Effector memory CD8-positive, alpha-beta T cell (primary cell): ENCODE data around the gene NUDT22.

Experiments used
- ATAC-seq: fragments of 150-1000 bp; cut with Tn5 transposase; replicated peaks from 2 replicates; pipeline ENCODE4 v1.10.0; 2021; ENCODE audit warnings: mild to moderate bottlenecking, moderate library complexity
- DNase-seq, 3 experiments: peaks; one replicate each; pipeline ENCODE4 v3.0.0; 2021
- H3K27ac Mint-ChIP-seq, 2 donors: one replicate each; pipeline ENCODE4 v1.8.0; 2022; ENCODE audit warnings: mild to moderate bottlenecking in 2 of 2, mixed read lengths in 2 of 2, moderate library complexity in 2 of 2
- H3K27me3 Mint-ChIP-seq, 2 donors: one replicate each; pipeline ENCODE4 v1.8.0; 2022; ENCODE audit warnings: mixed read lengths in 2 of 2
- H3K36me3 Mint-ChIP-seq: one replicate; pipeline ENCODE4 v1.8.0; 2022; ENCODE audit warnings: mild to moderate bottlenecking, moderate library complexity, mixed read lengths; ENCODE audit not compliant: insufficient read depth
- H3K4me1 Mint-ChIP-seq, 2 donors: one replicate each; pipeline ENCODE4 v1.8.0; 2022; ENCODE audit warnings: low read depth in 2 of 2, mixed read lengths in 2 of 2
- H3K4me3 Mint-ChIP-seq, 2 donors: one replicate each; pipeline ENCODE4 v1.8.0; 2022; ENCODE audit warnings: mild to moderate bottlenecking in 2 of 2, mixed read lengths in 2 of 2, moderate library complexity in 2 of 2
- H3K9me3 Mint-ChIP-seq, 2 donors: one replicate each; pipeline ENCODE4 v1.8.0; 2022; ENCODE audit warnings: mixed read lengths in 2 of 2

NUDT22 gene

DNA sequence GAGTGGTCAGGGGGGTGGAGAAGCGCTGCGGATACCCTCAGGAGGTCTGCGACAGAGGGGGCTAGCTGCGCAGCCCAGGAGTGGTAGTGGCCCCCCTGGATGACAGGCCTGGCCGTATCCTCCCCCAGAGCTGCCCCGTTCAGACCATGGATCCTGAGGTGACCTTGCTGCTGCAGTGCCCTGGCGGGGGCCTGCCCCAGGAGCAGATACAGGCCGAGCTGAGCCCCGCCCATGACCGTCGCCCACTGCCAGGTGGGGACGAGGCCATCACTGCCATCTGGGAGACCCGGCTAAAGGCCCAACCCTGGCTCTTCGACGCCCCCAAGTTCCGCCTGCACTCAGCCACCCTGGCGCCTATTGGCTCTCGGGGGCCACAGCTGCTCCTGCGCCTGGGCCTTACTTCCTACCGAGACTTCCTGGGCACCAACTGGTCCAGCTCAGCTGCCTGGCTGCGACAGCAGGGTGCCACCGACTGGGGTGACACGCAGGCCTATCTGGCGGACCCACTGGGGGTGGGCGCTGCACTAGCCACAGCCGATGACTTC, 505 bp downstream of the NUDT22 start:
- Mint-ChIP-seq H3K27me3 (no peaks in the 10 kb centered on the region), H3K9me3 (no peaks in the 10 kb centered on the region), H3K36me3 (peaks cover 35% of the 10 kb centered on the region), H3K27ac (peak overlapping the region; percentile 87 to 94), H3K4me1 (peaks cover 27 to 31% of the 10 kb centered on the region in 2 donors), H3K4me3 (peak overlapping the region; percentile 85 to 87)
- DNase-seq, result peak; percentile 49 to 55 (median 50)
- peak; percentile 49 for ATAC-seq

DNA sequence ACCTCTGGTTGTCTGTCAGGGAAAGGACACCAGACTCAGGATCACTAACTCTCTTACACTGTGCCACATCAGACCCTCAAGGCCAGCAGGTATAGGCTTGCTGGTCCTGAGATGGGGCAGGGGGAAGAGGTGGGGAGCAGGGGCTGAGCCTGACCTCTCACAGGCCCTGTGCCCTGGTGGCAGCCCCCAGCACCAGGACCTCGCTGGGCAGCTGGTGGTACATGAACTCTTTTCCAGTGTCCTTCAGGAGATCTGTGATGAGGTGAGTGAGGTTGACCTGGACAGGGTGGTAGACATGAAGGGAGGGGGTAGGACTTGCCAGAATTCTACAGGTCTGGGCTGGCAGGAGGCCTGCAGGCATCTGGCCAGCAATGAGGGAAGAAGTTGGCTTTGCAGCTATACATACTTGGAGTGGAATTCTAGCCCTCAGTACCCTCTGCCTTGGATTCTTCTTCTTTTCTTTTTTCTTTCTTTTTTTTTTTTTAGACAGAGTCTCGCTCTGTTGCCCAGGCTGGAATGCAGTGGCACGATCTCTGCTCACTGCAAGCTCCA, 1.4 kb downstream of the NUDT22 start:
- Mint-ChIP-seq H3K4me3 (peak overlapping the region; percentile 85 to 87), H3K4me1 (peaks cover 28 to 36% of the 10 kb centered on the region in 2 donors), H3K27ac (peak overlapping the region; percentile 87 to 94), H3K36me3 (peaks cover 31% of the 10 kb centered on the region), H3K9me3 (no peaks in the 10 kb centered on the region), H3K27me3 (no peaks in the 10 kb centered on the region)
- DNase-seq (no peak), ATAC-seq (no peak)

DNA sequence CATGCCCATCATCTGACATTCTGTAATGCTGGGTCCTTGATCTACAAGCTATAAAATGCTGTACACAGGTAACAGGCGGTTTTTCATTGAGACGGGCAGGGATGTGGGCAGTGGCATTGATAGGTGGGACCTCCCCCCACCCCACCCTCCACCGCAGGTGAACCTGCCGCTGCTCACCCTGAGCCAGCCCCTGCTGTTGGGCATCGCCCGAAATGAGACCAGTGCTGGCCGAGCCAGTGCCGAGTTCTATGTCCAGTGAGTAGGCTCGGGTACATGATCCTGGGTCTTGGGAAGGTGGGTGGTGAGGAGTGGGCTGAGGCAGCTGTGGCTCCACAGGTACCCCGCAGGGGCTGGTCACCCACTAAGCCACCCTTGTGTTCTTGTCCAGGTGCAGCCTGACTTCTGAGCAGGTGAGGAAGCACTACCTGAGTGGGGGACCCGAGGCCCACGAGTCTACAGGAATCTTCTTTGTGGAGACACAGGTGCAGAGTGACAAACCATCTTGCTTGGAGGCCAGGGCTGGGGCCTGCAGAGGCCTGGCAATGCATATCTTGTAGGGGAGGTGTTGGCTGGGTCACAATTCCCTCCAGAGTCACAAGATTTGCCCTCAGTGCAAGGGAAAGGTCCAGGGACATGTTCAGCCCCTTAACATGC, 3.1 kb downstream of the NUDT22 start:
- Mint-ChIP-seq H3K27ac (peak overlapping the region; percentile 97 to 98), H3K9me3 (no peaks in the 10 kb centered on the region), H3K36me3 (peaks cover 19% of the 10 kb centered on the region), H3K27me3 (no peaks in the 10 kb centered on the region), H3K4me1 (peaks cover 37 to 40% of the 10 kb centered on the region in 2 donors), H3K4me3 (peak overlapping the region; percentile 91 to 93)
- ATAC-seq (no peak), DNase-seq (no peak)

DNA sequence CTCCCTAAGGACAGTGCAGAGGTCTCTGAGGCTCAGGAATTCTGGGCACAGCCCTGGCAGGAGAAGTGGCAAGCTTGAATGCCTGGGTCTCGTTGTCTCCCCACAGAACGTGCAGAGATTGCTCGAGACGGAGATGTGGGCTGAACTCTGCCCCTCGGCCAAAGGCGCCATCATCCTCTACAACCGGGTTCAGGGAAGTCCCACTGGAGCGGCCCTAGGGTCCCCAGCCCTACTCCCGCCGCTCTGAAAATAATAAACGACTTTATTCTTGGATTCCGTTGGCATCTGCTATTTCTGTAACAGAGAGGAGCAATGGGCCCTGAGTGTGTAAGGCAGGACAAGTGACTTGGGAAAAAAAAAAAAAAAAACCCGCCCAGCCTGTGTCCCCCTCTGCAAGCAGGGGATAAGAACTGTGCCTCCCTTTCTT, 3.7 kb downstream of the NUDT22 start:
- H3K27ac Mint-ChIP-seq, result peak overlapping the region; percentile 97 to 98
- DNase-seq (no peak), ATAC-seq (no peak)
- H3K4me3 Mint-ChIP-seq, result peak overlapping the region; percentile 91 to 93
- H3K27me3 Mint-ChIP-seq, result no peaks in the 10 kb centered on the region
- peaks cover 37 to 39% of the 10 kb centered on the region in 2 donors for H3K4me1 Mint-ChIP-seq
- H3K9me3 Mint-ChIP-seq, result no peaks in the 10 kb centered on the region
- H3K36me3 Mint-ChIP-seq, result peaks cover 16% of the 10 kb centered on the region

DNA sequence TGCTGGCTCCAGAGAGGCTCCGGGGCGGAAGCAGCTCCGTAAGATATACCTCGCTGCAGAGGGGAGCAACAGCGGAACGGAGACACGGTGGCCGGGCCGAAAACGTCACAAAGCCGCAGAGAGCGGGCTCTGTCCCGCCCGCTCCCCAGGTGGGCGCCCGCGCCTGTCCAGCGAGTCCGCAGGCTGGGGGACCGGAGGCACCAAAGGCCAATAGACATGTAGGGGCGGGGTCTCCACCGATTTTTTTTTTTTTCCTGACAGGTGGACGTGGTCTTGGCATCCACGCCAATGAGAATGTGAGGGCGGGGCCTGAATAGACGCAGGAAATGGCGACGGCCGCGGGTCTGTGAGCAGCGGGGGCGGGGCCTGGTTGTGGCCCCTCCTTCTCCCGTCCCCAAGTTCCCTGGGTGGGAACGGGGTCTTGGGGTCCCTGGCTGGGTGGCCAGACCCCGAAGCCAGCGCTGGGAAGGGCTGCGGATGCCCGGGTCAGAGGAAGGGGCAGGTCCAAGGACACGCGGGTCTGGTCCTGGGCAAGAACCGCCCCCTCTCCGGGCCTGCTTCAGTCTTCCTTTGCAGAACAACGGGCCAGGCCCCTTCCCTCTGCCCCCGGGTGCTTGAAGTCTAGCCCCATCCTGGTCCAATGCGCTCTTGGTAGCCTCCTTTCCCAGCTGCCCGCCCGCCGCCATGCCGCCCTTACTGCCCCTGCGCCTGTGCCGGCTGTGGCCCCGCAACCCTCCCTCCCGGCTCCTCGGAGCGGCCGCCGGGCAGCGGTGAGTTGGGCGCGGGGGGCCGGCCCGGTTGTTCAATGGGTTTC, 4.3 kb downstream of the NUDT22 start, which contains the start of gene DNAJC4:
DNAJC4 (plus strand) TSS at position 378 of the 814 bp plus-strand sequence; CDS start at position 685, 307 bp downstream.
- H3K9me3 Mint-ChIP-seq, result no peaks in the 10 kb centered on the region
- no peaks in the 10 kb centered on the region for H3K27me3 Mint-ChIP-seq

DNA sequence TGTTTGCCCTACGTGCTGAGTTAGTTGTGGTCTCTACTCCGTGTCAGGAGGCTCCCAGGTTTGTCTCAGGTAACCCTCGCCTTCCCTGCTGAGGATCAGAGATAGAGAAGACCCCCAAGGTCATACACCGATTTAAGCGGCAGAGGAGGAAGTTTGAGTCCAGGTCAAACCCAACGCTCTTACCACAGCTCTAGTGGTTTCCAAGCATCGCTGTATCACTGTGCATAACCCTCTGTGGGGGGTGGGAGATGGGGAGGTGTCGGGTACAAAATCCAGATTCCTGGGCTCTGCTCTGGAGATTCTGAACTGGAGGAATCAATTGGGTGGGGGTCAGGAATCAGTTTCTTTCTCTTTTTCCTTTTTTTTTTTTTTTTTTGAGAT, 4.9 kb downstream of the NUDT22 start:
- no peak for ATAC-seq
- H3K4me3 Mint-ChIP-seq, result peak overlapping the region; percentile 91 to 93
- no peaks in the 10 kb centered on the region for H3K9me3 Mint-ChIP-seq
- no peak for DNase-seq
- no peaks in the 10 kb centered on the region for H3K27me3 Mint-ChIP-seq
- peak overlapping the region; percentile 97 to 98 for H3K27ac Mint-ChIP-seq
- H3K4me1 Mint-ChIP-seq, result peaks cover 39 to 41% of the 10 kb centered on the region in 2 donors
- peaks cover 16% of the 10 kb centered on the region for H3K36me3 Mint-ChIP-seq

More for the DNA sequence above, 4.3 kb downstream of the NUDT22 start, which contains the start of gene DNAJC4:
- ATAC-seq (peak; percentile 50), DNase-seq (peak; percentile 83 to 86 (median 85))
- peak within 1 kb of the TSS; percentile 97 to 98 for H3K27ac Mint-ChIP-seq
- H3K36me3 Mint-ChIP-seq, result peaks cover 16% of the 10 kb centered on the region
- H3K4me3 Mint-ChIP-seq, result peak within 1 kb of the TSS; percentile 91 to 93
- peaks cover 37 to 38% of the 10 kb centered on the region in 2 donors for H3K4me1 Mint-ChIP-seq

DNA sequence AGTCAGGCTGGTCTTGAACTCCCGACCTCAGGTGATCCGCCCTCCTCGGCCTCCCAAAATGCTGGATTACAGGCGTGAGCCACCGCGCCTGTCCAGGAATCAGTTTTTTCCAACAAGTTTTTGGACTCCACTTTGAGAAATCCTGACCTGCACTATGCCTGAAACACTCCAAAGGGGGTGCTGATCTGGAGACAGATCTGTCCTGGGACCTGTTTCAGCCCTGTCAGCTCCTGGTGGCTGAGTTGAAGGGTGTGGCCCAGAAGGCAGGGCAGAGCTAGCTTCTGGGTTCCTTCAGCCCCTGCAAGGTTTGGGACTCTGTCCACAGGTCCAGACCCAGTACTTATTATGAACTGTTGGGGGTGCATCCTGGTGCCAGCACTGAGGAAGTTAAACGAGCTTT, 5.5 kb downstream of the NUDT22 start:
- H3K27ac Mint-ChIP-seq, result peak overlapping the region in 1 of 2 donors; percentile 38
- DNase-seq (no peak), ATAC-seq (no peak)
- peaks cover 39 to 41% of the 10 kb centered on the region in 2 donors for H3K4me1 Mint-ChIP-seq
- H3K36me3 Mint-ChIP-seq, result peaks cover 16% of the 10 kb centered on the region
- H3K4me3 Mint-ChIP-seq, result peak overlapping the region; percentile 91 to 93
- no peaks in the 10 kb centered on the region for H3K27me3 Mint-ChIP-seq
- H3K9me3 Mint-ChIP-seq, result no peaks in the 10 kb centered on the region

DNA sequence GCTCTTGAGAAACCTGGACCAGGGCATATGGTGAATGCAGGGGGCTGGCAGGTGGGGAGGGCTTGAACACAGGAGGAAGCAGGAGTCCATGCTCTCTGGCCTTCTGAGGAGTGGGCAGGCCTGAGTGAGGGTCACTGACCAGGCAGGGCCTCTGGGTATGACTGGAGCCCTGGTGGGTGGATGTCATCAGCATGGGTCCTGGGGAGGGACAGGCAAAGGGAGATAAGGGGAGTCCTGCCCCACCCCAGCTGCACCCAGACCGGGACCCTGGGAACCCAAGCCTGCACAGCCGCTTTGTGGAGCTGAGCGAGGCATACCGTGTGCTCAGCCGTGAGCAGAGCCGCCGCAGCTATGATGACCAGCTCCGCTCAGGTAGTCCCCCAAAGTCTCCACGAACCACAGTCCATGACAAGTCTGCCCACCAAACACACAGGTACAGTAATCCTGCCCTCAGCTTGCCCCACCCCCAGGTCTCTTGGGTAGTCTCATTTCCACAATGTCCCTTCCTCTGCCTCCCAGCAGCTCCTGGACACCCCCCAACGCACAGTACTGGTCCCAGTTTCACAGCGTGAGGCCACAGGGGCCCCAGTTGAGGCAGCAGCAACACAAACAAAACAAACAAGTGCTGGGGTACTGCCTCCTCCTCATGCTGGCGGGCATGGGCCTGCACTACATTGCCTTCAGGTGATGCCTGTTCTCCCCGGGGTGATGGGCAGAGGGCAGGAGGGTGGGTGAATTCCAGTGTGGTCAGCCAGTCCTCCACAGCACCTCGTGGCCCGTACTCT, 6.3 kb downstream of the NUDT22 start:
- DNase-seq (no peak), ATAC-seq (no peak)
- H3K27ac Mint-ChIP-seq, result peak overlapping the region in 1 of 2 donors; percentile 49
- H3K9me3 Mint-ChIP-seq, result no peaks in the 10 kb centered on the region
- peaks cover 31 to 33% of the 10 kb centered on the region in 2 donors for H3K4me1 Mint-ChIP-seq
- H3K36me3 Mint-ChIP-seq, result peaks cover 13% of the 10 kb centered on the region
- no peaks in the 10 kb centered on the region for H3K27me3 Mint-ChIP-seq
- H3K4me3 Mint-ChIP-seq, result peak overlapping the region; percentile 61 to 91

DNA sequence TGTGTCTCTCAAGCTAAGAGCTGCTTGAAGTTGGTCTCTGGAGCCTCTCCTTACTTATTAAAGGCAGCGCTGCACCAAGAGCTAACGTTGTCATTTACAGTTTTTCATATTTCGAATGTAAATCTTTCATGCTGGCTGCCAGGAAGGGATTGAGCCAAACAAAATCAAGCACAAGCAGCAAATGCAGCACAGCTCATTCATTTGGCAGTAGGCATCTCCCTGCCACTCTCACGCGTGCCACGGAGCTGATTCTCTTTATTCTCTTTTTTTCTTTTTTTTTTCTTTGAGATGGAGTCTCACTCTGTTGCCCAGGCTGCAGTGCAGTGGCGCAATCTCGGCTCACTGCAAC, 6.9 kb downstream of the NUDT22 start:
- H3K4me3 Mint-ChIP-seq, result peak overlapping the region; percentile 61 to 91
- H3K36me3 Mint-ChIP-seq, result peaks cover 13% of the 10 kb centered on the region
- H3K9me3 Mint-ChIP-seq, result no peaks in the 10 kb centered on the region
- H3K4me1 Mint-ChIP-seq, result peaks cover 30 to 31% of the 10 kb centered on the region in 2 donors
- no peak for ATAC-seq
- no peaks in the 10 kb centered on the region for H3K27me3 Mint-ChIP-seq
- DNase-seq, result no peak
- peak overlapping the region in 1 of 2 donors; percentile 49 for H3K27ac Mint-ChIP-seq

DNA sequence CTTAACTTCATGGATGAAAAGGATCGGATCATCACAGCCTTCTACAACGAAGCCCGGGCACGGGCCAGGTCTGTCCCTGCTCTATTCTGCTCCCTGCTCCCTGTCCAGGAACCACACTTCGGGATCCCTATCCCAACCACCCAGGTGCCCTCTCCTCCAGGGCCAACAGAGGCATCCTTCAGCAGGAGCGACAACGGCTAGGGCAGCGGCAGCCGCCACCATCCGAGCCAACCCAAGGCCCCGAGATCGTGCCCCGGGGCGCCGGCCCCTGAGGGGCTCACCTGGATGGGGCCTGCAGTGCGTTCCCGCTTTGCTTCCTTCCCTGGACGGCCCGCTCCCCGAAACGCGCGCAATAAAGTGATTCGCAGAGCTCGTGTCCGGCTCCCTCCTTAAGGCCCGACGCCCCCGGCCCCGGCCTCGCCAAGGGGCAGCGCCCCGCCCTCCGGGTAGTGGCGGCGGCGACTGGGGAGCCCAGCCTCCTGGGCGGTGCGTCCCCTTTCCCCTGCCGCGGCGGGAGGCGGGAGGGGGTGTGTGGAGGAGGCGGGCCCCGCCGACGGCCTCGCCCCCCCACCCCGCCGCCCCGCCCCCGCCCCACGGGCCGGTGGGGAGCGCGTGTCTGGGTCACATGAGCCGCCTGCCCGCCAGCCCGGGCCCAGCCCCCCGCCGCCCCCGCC, 8.0 kb downstream of the NUDT22 start, which contains the start of gene VEGFB:
VEGFB (plus strand) TSS at position 672 of the 674 bp plus-strand sequence. CDS start 250 bp downstream, outside the sequence.
- Mint-ChIP-seq H3K36me3 (peaks cover 13% of the 10 kb centered on the region), H3K9me3 (no peaks in the 10 kb centered on the region), H3K27ac (peak within 1 kb of the TSS; percentile 46 to 81), H3K4me3 (peak within 1 kb of the TSS; percentile 80 to 86), H3K4me1 (peaks cover 29 to 30% of the 10 kb centered on the region in 2 donors), H3K27me3 (no peaks in the 10 kb centered on the region)
- peak; percentile 60 for ATAC-seq
- peak; percentile 48 to 62 (median 56) for DNase-seq

DNA sequence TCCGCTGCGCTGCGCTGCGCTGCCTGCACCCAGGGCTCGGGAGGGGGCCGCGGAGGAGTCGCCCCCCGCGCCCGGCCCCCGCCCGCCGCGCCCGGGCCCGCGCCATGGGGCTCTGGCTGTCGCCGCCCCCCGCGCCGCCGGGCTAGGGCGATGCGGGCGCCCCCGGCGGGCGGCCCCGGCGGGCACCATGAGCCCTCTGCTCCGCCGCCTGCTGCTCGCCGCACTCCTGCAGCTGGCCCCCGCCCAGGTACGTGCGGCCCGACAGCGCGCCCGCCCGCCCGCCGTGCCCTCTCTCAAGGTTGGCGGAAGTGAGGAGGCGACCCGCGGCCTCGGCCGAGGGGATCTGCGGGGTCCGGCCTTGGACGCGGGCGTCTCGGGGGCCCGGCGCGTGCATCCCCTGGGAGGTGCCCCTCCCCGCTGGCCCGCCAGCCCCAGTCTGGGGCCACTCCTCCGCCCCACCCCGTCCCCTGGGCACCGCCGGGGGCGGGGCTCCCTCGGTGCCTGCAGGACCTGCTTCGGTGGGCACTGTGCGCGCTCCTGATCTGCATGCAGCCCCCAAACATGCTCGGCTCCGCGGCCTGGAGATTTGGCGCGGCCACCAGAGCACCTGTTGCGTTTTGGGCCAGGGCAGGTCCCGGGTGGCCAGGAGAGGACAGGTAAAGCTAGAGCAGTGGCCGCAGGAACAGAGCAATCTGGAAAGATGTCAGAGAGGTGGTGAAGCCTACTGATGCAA, 8.7 kb downstream of the NUDT22 start:
- H3K36me3 Mint-ChIP-seq, result peaks cover 12% of the 10 kb centered on the region
- H3K4me3 Mint-ChIP-seq, result peak overlapping the region; percentile 80 to 86
- H3K9me3 Mint-ChIP-seq, result no peaks in the 10 kb centered on the region
- DNase-seq, result peak in 2 of 3 experiments; percentile 52 to 53
- ATAC-seq, result peak; percentile 68
- H3K4me1 Mint-ChIP-seq, result peaks cover 24 to 26% of the 10 kb centered on the region in 2 donors
- H3K27me3 Mint-ChIP-seq, result no peaks in the 10 kb centered on the region
- H3K27ac Mint-ChIP-seq, result peak overlapping the region; percentile 46 to 81
